HG03469 (cell line): ENCODE data around the gene MAMSTR.

Experiments
- ATAC-seq: cut with Tn5 transposase; IDR thresholded peaks from one replicate; pipeline ENCODE4 v1.9.1; 2021; ENCODE audit warnings: mild to moderate bottlenecking, moderate library complexity, moderate number of reproducible peaks; ENCODE audit not compliant: unreplicated experiment

Gene MAMSTR

GRCh38 chr19:48669903-48670668 lies 49.4 kb downstream of the MAMSTR start:
- ATAC-seq = no peak

GRCh38 chr19:48668761-48669160 lies 50.8 kb downstream of the MAMSTR start:
- ATAC-seq = no peak

- ATAC-seq = no peak
Observed at GRCh38 chr19:48668332-48668731, 51.2 kb downstream of the MAMSTR start.

- no peak for ATAC-seq
Observed at GRCh38 chr19:48665786-48666185, 53.7 kb downstream of the MAMSTR start.

- ATAC-seq = no peak
Observed at GRCh38 chr19:48664476-48664875, 55.0 kb downstream of the MAMSTR start.

GRCh38 chr19:48663667-48664066 lies 55.9 kb downstream of the MAMSTR start:
- ATAC-seq = no peak
